GM10266 (cell line): ENCODE data around the gene TMEM267.
"Not testable (repeated sequence)": the region's sequence is repeated elsewhere in the genome, so short reads cannot be mapped to it uniquely, and the experiment has no call there.

Experiments
- DNase-seq: peaks from one replicate; pipeline ENCODE4 v3.0.0; 2012; ENCODE audit errors: extremely low spot score
- TF ChIP-seq, protein P1 (sequence below): IDR thresholded peaks from 2 replicates; pipeline ENCODE4 v1.5.1; 2012; ENCODE audit warnings: mild to moderate bottlenecking, low read depth; ENCODE audit not compliant: control insufficient read depth, insufficient read depth; ENCODE audit errors: missing control alignments

Gene TMEM267

DNA sequence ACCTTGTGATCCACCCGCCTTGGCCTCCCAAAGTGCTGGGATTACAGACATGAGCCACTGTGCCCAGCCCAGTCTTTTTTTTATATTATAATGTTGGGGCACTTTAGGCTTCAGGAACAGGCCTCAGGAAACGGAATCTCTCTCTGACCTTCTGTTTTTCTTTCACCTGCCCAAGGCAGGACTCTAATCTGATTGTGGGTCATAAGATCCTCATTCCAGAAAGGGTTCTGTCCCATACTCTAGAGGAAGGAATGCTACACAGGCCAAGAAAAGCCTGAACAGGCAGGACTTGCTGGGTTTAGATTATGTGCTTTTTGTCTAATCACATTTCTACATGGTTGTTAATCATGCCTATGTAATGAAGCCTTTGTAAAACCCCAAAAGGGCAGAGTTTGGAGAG lies 69.7 kb downstream of the TMEM267 start:
- TF ChIP-seq, protein P1, sequence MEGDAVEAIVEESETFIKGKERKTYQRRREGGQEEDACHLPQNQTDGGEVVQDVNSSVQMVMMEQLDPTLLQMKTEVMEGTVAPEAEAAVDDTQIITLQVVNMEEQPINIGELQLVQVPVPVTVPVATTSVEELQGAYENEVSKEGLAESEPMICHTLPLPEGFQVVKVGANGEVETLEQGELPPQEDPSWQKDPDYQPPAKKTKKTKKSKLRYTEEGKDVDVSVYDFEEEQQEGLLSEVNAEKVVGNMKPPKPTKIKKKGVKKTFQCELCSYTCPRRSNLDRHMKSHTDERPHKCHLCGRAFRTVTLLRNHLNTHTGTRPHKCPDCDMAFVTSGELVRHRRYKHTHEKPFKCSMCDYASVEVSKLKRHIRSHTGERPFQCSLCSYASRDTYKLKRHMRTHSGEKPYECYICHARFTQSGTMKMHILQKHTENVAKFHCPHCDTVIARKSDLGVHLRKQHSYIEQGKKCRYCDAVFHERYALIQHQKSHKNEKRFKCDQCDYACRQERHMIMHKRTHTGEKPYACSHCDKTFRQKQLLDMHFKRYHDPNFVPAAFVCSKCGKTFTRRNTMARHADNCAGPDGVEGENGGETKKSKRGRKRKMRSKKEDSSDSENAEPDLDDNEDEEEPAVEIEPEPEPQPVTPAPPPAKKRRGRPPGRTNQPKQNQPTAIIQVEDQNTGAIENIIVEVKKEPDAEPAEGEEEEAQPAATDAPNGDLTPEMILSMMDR: no peak
- no peak for DNase-seq

DNA sequence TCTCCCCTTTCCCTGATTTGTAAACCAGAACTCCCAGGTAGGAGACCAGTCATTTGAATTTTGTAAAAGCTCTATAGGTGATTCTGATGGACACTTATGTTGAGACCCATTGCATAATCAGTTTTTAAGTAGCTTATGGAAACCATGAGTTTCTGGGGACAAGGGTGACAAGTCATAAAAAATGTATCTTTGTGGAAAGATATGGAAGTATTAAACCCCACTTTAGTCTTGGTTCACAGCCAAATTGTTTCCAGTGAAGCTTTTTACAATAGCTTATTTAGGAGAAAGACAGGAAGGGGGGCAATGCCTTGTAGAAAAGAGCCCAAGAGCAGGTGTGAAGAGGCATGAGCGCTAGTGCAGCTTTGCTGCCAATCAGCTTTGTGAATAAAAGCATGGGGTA lies 71.0 kb downstream of the TMEM267 start:
- no peak for DNase-seq
- TF ChIP-seq, protein P1: no peak

DNA sequence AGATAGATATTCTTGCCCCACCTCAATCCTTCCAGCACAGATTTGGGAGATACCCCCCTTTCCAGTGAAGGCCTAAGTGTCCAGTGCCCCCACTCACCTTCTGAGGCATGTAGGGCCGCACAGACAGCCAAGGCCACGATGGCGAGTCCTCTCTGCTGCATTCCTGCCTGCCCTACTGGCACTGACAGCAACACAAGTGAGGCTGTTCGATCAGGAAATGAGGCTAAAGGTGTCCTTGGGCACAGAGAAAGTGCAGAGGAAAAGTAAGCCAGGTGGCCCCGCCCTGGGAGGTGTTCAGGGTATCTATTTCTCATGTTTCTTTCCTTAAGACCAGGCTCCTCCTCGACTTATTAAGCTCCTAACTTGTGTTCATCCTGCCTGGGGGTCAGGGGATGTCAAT lies 71.5 kb downstream of the TMEM267 start, which contains the start of gene CCL28:
Gene CCL28, minus strand, starts transcription at position 236 of the 400 bp plus-strand sequence. Its CDS starts 75 bp downstream, at position 161.
- no peak for DNase-seq
- TF ChIP-seq, protein P1: no peak

DNA sequence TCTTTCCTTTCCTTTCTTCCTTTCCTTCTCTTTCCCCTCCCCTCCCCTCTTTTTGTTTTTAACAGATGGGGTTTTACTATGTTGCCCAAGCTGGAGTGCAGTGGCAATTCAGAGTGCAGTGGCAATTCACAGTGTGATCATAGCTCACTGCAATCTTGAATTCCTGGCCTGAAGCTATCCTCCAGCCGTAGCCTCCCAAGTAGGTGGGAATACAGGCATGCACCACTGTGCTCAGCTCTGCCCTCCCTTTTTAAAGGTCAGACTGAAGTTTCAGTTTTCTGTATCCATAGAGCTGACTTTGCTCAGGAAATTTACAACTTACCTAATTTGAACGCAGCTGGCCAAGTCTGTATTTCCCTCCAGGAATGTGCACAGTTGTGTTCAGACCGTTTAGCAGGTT lies 72.2 kb downstream of the TMEM267 start:
- DNase-seq: no peak
- TF ChIP-seq, protein P1: no peak

DNA sequence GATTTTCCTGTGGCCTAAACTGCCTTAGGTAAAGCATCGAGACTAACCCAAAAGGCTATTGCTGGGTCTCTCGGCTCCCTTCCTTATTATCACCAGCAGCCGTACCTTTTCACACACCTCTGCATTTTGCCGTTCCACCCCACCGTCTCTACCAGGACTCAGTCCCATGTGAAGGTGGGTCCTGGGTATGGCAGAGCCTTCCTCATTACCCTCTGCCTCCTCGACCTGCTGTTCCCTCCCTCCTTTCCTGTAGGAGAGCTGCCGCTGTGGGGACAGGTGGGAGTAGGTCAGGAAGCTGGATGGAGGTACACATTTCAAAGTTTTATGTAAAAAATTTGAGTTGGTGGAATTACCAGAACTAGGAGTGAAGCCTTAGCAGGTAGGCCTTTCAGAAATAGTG lies 73.3 kb downstream of the TMEM267 start:
- no peak for DNase-seq
- TF ChIP-seq, protein P1: no peak

DNA sequence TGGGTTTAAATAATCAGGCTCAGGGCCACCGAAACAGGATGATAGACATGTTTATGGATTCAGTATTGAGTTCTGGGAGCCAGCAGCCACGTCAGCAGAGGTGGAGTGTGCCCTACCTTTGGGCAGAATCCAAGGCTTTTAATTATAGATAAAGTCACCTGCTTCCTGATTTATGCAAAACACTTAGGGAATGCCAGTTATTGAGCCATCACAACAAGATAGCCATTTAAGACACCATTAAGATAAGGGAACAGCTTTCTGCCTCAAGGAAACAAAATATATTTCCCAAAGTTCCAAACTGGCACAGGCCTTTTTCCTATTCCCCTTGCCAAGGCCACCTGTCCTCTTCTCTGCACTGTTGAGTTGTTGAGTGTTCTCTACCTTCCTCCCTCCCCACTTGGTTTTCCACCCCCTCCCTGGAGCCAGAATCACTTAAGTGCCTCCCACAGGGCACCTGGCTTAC lies 73.8 kb downstream of the TMEM267 start:
- TF ChIP-seq, protein P1: no peak
- DNase-seq: no peak

DNA sequence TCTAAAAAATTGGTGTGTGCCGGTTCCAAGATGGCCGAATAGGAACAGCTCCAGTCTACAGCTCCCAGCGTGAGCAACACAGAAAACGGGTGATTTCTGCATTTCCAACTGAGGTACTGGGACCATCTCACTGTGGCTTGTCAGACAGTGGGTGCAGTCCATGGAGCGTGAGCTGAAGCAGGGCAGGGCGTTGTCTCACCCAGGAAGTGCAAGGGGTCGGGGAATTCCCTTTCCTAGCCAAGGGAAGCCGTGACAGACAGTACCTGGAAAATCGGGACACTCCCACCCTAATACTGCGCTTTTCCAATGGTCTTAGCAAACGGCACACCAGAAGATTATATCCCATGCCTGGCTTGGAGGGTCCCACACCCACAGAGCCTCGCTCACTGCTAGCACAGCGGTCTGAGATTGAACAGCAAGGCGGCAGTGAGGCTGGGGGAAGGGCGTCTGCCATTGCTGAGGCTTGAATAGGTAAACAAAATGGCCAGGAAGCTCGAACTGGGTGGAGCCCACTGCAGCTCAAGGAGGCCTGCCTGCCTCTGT lies 81.1 kb downstream of the TMEM267 start:
- not testable (repeated sequence) for DNase-seq

DNA sequence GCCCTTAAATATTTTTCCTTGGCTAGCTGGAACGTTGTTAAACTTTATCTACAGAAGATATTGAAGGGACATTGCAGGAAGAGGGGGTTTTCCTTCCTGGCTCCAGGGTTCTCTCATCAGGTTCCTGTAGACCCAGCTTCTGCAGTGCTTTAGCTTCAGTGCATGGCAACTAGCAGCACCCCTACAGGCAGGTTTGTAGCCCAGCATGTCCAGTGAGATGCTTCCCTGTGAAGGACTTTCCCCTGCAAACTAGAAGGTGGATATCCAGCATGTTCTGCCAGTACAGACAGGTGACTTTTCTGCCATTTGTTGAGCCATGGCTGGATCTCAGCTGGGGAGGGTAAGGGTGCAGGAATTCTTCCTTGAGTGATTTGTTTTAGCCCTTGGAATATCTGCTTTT lies 81.8 kb downstream of the TMEM267 start:
- TF ChIP-seq, protein P1: no peak
- peak; percentile 28 for DNase-seq
